Measurements from ENCODE around the gene IQSEC1.

IQSEC1 gene

GRCh38 chr3:13045904-13046568 is 27.2 kb downstream of the IQSEC1 start:
- peak; percentile 86 for DNase-seq (ENCODE audit: low spot score)
- no peak for TF ChIP-seq CTCF (IDR thresholded peaks at IDR 0.05; ENCODE audit: extremely low read depth, missing control alignments)

GRCh38 chr3:13045241-13045903 is 27.9 kb downstream of the IQSEC1 start:
- no peak for DNase-seq (ENCODE audit: low spot score)
- TF ChIP-seq CTCF (IDR thresholded peaks at IDR 0.05; ENCODE audit: extremely low read depth, missing control alignments): no peak

- DNase-seq (ENCODE audit: low spot score): no peak
Measured at GRCh38 chr3:13044496-13045240, 28.6 kb downstream of the IQSEC1 start.

GRCh38 chr3:13043656-13044055 is 29.6 kb downstream of the IQSEC1 start:
- no peak for DNase-seq (ENCODE audit: low spot score)
- TF ChIP-seq CTCF (IDR thresholded peaks at IDR 0.05; ENCODE audit: extremely low read depth, missing control alignments): no peak

More at GRCh38 chr3:13044496-13045240, 28.6 kb downstream of the IQSEC1 start:
- no peak for TF ChIP-seq CTCF (IDR thresholded peaks at IDR 0.05; ENCODE audit: extremely low read depth, missing control alignments)

- no peak for TF ChIP-seq CTCF (IDR thresholded peaks at IDR 0.05; ENCODE audit: extremely low read depth, missing control alignments)
- no peak for DNase-seq (ENCODE audit: low spot score)
Measured at GRCh38 chr3:13042715-13043271, 30.4 kb downstream of the IQSEC1 start.

GRCh38 chr3:13042127-13042701 is 31.0 kb downstream of the IQSEC1 start:
- TF ChIP-seq CTCF (IDR thresholded peaks at IDR 0.05; ENCODE audit: extremely low read depth, missing control alignments): no peak
- DNase-seq (ENCODE audit: low spot score): no peak

All from GM20000 (cell line).